HG03175 (cell line): ENCODE data around the gene GLB1L3.
A peak's percentile ranks its signal among the peaks of the same experiment; 100 is the strongest.
"Not testable (repeated sequence)": the region's sequence is repeated elsewhere in the genome, so short reads cannot be mapped to it uniquely, and the experiment has no call there.

Experiments
- ATAC-seq: cut with Tn5 transposase; IDR thresholded peaks from one replicate; pipeline ENCODE4 v1.9.1; 2021; ENCODE audit warnings: mild to moderate bottlenecking, moderate library complexity; ENCODE audit not compliant: unreplicated experiment

Gene GLB1L3

GRCh38 chr11:134272381-134273316 lies 3.5 kb upstream of the GLB1L3 start:
- no peak for ATAC-seq

GRCh38 chr11:134273317-134273712 lies 2.9 kb upstream of the GLB1L3 start:
- no peak for ATAC-seq

- no peak for ATAC-seq
These were observed 1.0 kb upstream of the GLB1L3 start for GRCh38 chr11:134275188-134275533.

- peak; percentile 26 for ATAC-seq
These were observed 410 bp downstream of the GLB1L3 start for GRCh38 chr11:134276396-134277182.

GRCh38 chr11:134277183-134278001 lies 1.2 kb downstream of the GLB1L3 start:
- ATAC-seq: no peak

- ATAC-seq: no peak
These were observed 2.2 kb downstream of the GLB1L3 start for GRCh38 chr11:134278356-134278755.

- ATAC-seq: not testable (repeated sequence)
These were observed 5.5 kb downstream of the GLB1L3 start for GRCh38 chr11:134281635-134282034.

GRCh38 chr11:134282121-134283045 lies 6.2 kb downstream of the GLB1L3 start:
- ATAC-seq: no peak

GRCh38 chr11:134283461-134284230 lies 7.5 kb downstream of the GLB1L3 start:
- no peak for ATAC-seq

- ATAC-seq: not testable (repeated sequence)
These were observed 8.2 kb downstream of the GLB1L3 start for GRCh38 chr11:134284349-134284748.

GRCh38 chr11:134287561-134287960 lies 11.4 kb downstream of the GLB1L3 start:
- no peak for ATAC-seq

- ATAC-seq: no peak
These were observed 12.3 kb downstream of the GLB1L3 start for GRCh38 chr11:134288486-134288885.

GRCh38 chr11:134289167-134289566 lies 13.0 kb downstream of the GLB1L3 start:
- no peak for ATAC-seq

GRCh38 chr11:134289789-134290188 lies 13.6 kb downstream of the GLB1L3 start:
- no peak for ATAC-seq

GRCh38 chr11:134290646-134291045 lies 14.5 kb downstream of the GLB1L3 start:
- no peak for ATAC-seq

- ATAC-seq: no peak
These were observed 15.0 kb downstream of the GLB1L3 start for GRCh38 chr11:134291196-134291595.

- ATAC-seq: no peak
These were observed 16.5 kb downstream of the GLB1L3 start for GRCh38 chr11:134292661-134293060.

GRCh38 chr11:134293119-134294113 lies 17.2 kb downstream of the GLB1L3 start:
- no peak for ATAC-seq
